Fibroblast of mammary gland (primary cell): ENCODE measurements around the gene VPREB1.

ENCODE experiments used
- DNase-seq: peaks from one replicate; pipeline ENCODE4 v3.0.0-alpha.2; 2010; ENCODE audit warnings: low read depth
- H3K4me3 ChIP-seq: 2 replicates; pipeline ENCODE4 v1.5.1; 2011; ENCODE audit warnings: low read depth, mild to moderate bottlenecking, low read length, moderate library complexity; ENCODE audit not compliant: control insufficient read depth
- CTCF ChIP-seq: conservative IDR thresholded peaks from 2 replicates; pipeline ENCODE4 v1.5.1; 2011; ENCODE audit warnings: low read depth, low read length, inconsistent platforms; ENCODE audit not compliant: control insufficient read depth, insufficient read depth

Gene VPREB1

GRCh38 chr22:22237521-22237920 lies 7.1 kb upstream of the VPREB1 start:
- DNase-seq: no peak
- TF ChIP-seq CTCF: no peak
- no peak overlapping the region for H3K4me3 ChIP-seq

- no peak for TF ChIP-seq CTCF
- H3K4me3 ChIP-seq: no peak overlapping the region
- no peak for DNase-seq
Observed at GRCh38 chr22:22239311-22239939, 5.2 kb upstream of the VPREB1 start.

GRCh38 chr22:22241554-22241898 lies 3.1 kb upstream of the VPREB1 start:
- H3K4me3 ChIP-seq: no peak overlapping the region
- DNase-seq: no peak
- no peak for TF ChIP-seq CTCF

- TF ChIP-seq CTCF: no peak
- no peak overlapping the region for H3K4me3 ChIP-seq
- no peak for DNase-seq
Observed at GRCh38 chr22:22242488-22242887, 2.1 kb upstream of the VPREB1 start.

GRCh38 chr22:22243033-22243680 lies 1.4 kb upstream of the VPREB1 start:
- no peak for TF ChIP-seq CTCF
- DNase-seq: no peak
- no peak overlapping the region for H3K4me3 ChIP-seq

GRCh38 chr22:22245256-22245909 lies 797 bp downstream of the VPREB1 start:
- H3K4me3 ChIP-seq: no peak overlapping the region
- no peak for DNase-seq
- TF ChIP-seq CTCF: no peak
